Measurements from ENCODE around the gene RPP21. TPM values are rescaled to one million over a fixed set of nuclear protein-coding genes. Genes with fewer than 3 reads are reported as not detected.

RPP21 gene
- total RNA-seq, 1 donor from 2014 or later: 38.0 TPM

DNA sequence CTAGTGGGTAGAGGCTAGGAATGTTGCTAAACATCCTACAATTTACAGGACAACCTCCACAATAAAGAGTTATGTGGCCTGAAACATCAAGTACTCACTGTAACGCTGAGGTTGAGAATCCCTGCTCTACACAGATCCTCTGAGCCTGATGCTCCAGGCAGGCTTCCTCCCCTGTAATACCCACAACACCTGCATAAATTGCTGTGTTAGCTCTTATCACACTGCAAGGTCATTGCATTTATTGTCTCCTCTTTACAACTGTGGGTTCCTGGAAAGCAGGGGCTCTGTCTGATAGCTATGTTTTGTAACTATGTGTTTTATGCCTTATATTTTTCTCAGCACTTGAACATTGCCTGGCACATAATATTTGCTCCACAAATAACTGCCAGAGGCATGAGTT, 11.6 kb downstream of the RPP21 start:
- H3K4me1 Mint-ChIP-seq: peaks cover 3% of the 10 kb centered on the region
- no peak overlapping the region for H3K9ac ChIP-seq
- H3K27ac ChIP-seq: no peak overlapping the region
- no peak overlapping the region for H3K4me3 Mint-ChIP-seq
- H3K36me3 ChIP-seq: no peaks in the 10 kb centered on the region
- no peaks in the 10 kb centered on the region for H3K9me3 Mint-ChIP-seq
- no peaks in the 10 kb centered on the region for H3K36me3 Mint-ChIP-seq
- no peaks in the 10 kb centered on the region for H3K9me3 ChIP-seq (ENCODE audit: low read depth)
- H3K27me3 Mint-ChIP-seq (ENCODE audit: insufficient read depth, low read depth): peaks cover 25% of the 10 kb centered on the region
- peaks cover 39% of the 10 kb centered on the region for H3K27me3 ChIP-seq
- no peak overlapping the region for H3K4me2 ChIP-seq
- H3K4me3 ChIP-seq: no peak overlapping the region
- TF ChIP-seq, protein P1, sequence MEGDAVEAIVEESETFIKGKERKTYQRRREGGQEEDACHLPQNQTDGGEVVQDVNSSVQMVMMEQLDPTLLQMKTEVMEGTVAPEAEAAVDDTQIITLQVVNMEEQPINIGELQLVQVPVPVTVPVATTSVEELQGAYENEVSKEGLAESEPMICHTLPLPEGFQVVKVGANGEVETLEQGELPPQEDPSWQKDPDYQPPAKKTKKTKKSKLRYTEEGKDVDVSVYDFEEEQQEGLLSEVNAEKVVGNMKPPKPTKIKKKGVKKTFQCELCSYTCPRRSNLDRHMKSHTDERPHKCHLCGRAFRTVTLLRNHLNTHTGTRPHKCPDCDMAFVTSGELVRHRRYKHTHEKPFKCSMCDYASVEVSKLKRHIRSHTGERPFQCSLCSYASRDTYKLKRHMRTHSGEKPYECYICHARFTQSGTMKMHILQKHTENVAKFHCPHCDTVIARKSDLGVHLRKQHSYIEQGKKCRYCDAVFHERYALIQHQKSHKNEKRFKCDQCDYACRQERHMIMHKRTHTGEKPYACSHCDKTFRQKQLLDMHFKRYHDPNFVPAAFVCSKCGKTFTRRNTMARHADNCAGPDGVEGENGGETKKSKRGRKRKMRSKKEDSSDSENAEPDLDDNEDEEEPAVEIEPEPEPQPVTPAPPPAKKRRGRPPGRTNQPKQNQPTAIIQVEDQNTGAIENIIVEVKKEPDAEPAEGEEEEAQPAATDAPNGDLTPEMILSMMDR (IDR thresholded peaks at IDR 0.05): no peak
- TF ChIP-seq EZH2phosphoT487 (IDR thresholded peaks at IDR 0.05): no peak
- no peak for TF ChIP-seq EZH2 (IDR thresholded peaks at IDR 0.05)
- no peaks in the 10 kb centered on the region for H3K79me2 ChIP-seq (ENCODE audit: low read depth)
- DNase-seq (ENCODE audit: low spot score): no peak
- H3K4me1 ChIP-seq: no peaks in the 10 kb centered on the region
- no peak overlapping the region for H2AFZ ChIP-seq (replicated peaks)
- H4K20me1 ChIP-seq (ENCODE audit: low read depth): no peaks in the 10 kb centered on the region
- no peak overlapping the region for H3K27ac Mint-ChIP-seq
- no peaks in the 10 kb centered on the region for H3F3A ChIP-seq (ENCODE audit: low read depth)

DNA sequence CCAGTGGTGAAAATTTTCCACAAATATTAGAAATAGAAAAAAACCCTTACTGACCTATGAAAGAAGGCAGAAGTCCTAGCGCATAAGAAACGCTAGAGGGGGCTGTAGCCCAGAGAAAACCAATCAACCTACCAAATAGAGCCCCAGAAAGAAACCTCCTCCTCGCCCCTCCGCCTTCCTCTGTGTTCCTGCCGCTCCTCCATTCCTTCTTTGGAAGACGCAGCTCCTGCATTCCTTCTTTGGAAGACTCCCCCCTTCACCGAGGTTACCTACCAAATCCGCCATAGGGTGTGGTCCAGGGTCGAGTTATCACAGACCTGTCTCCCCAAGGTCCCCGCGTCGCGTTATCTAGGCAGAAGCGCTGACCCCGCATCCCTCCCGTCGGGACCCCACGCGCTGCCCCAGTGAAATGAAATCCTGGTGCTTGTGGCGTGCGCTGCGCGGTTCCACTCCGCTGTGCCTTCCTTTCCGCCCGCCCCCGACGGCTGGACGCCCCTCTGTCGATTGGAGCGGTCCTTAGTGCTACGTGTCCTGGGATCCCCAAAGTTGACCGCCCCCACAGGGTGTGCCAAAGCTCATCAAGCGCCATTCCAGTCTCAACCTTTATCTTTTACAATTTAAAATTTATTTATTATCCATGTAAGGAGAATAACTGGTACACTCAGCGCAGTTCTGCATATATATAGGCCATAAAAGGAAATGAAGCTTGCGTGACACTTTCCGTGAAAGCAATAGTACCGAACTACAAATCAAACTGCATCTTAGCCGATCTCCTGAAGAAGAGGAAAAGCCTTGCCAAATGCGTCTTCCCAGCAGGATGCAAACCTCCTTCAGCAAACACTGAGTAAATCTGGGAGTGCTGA, 13.0 kb downstream of the RPP21 start:
- H3K4me3 ChIP-seq: peak overlapping the region; percentile 62
- peak; percentile 68 for TF ChIP-seq EZH2 (IDR thresholded peaks at IDR 0.05)
- TF ChIP-seq, protein P1 (IDR thresholded peaks at IDR 0.05): peak; percentile 85
- peak; percentile 49 for TF ChIP-seq EZH2phosphoT487 (IDR thresholded peaks at IDR 0.05)
- no peaks in the 10 kb centered on the region for H3K4me1 ChIP-seq
- H2AFZ ChIP-seq (replicated peaks): peak overlapping the region; percentile 93
- H4K20me1 ChIP-seq (ENCODE audit: low read depth): no peaks in the 10 kb centered on the region
- no peaks in the 10 kb centered on the region for H3K9me3 ChIP-seq (ENCODE audit: low read depth)
- H3K36me3 ChIP-seq: no peaks in the 10 kb centered on the region
- DNase-seq (ENCODE audit: low spot score): peak; percentile 89
- peak overlapping the region; percentile 80 for H3K4me2 ChIP-seq
- Mint-ChIP-seq H3K9me3 (no peaks in the 10 kb centered on the region), H3K36me3 (no peaks in the 10 kb centered on the region), H3K4me1 (peaks cover 3% of the 10 kb centered on the region), H3K4me3 (peak overlapping the region; percentile 88), H3K27me3 (ENCODE audit: insufficient read depth, low read depth) (peaks cover 30% of the 10 kb centered on the region), H3K27ac (no peak overlapping the region)
- no peak overlapping the region for H3K9ac ChIP-seq
- H3K79me2 ChIP-seq (ENCODE audit: low read depth): no peaks in the 10 kb centered on the region
- no peak overlapping the region for H3K27ac ChIP-seq
- peaks cover 50% of the 10 kb centered on the region for H3K27me3 ChIP-seq
- no peaks in the 10 kb centered on the region for H3F3A ChIP-seq (ENCODE audit: low read depth)

DNA sequence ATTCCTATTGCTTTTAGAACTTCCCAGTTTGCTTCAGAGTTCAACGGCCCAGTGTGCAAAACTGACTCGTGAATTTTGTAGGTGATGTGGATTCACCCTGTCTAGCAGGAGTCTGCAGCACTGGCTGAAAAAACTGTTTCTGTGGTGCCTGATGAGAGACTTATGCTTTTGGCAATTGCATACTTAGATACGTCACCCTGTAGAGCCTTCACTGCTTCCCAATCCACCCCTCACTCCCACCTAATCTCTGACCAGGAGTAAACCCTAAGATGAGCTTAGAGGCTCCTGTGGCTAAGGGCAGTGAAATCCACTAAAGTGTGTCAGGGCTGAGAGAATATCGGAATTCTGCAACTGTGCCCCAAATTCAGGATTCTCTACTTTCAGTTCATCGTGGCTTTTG, 14.3 kb downstream of the RPP21 start:
- H3K4me2 ChIP-seq: no peak overlapping the region
- no peak for DNase-seq (ENCODE audit: low spot score)
- H3K9ac ChIP-seq: no peak overlapping the region
- H4K20me1 ChIP-seq (ENCODE audit: low read depth): no peaks in the 10 kb centered on the region
- TF ChIP-seq EZH2 (IDR thresholded peaks at IDR 0.05): no peak
- TF ChIP-seq, protein P1 (IDR thresholded peaks at IDR 0.05): no peak
- TF ChIP-seq EZH2phosphoT487 (IDR thresholded peaks at IDR 0.05): no peak
- Mint-ChIP-seq H3K27me3 (ENCODE audit: insufficient read depth, low read depth) (peaks cover 30% of the 10 kb centered on the region), H3K4me1 (peaks cover 13% of the 10 kb centered on the region), H3K27ac (no peak overlapping the region), H3K36me3 (no peaks in the 10 kb centered on the region), H3K4me3 (no peak overlapping the region), H3K9me3 (no peaks in the 10 kb centered on the region)
- no peaks in the 10 kb centered on the region for H3K36me3 ChIP-seq
- peaks cover 10% of the 10 kb centered on the region for H3K4me1 ChIP-seq
- H3K9me3 ChIP-seq (ENCODE audit: low read depth): no peaks in the 10 kb centered on the region
- peaks cover 50% of the 10 kb centered on the region for H3K27me3 ChIP-seq
- H3K4me3 ChIP-seq: no peak overlapping the region
- H3F3A ChIP-seq (ENCODE audit: low read depth): no peaks in the 10 kb centered on the region
- no peak overlapping the region for H2AFZ ChIP-seq (replicated peaks)
- H3K27ac ChIP-seq: no peak overlapping the region
- no peaks in the 10 kb centered on the region for H3K79me2 ChIP-seq (ENCODE audit: low read depth)
